GM12891 (cell line): ENCODE results near the gene OR2A7.
"Not testable (repeated sequence)": the region's sequence is repeated elsewhere in the genome, so short reads cannot be mapped to it uniquely, and the experiment has no call there.

Source experiments
- PAX5 ChIP-seq: IDR thresholded peaks from 2 replicates; pipeline ENCODE4 v1.6.1; 2011; ENCODE audit warnings: low read length, moderate library complexity, mild to moderate bottlenecking; ENCODE audit not compliant: insufficient read depth, severe bottlenecking
- POLR2A ChIP-seq: IDR thresholded peaks from 2 replicates; pipeline ENCODE4 v1.6.1; 2011; ENCODE audit warnings: low read depth, low read length, control low read depth
- POLR2AphosphoS5 ChIP-seq: IDR thresholded peaks from 2 replicates; pipeline ENCODE4 v1.6.1; 2011; ENCODE audit warnings: low read depth, low read length, control low read depth
- SPI1 ChIP-seq: IDR thresholded peaks from 2 replicates; pipeline ENCODE4 v1.6.1; 2011; ENCODE audit warnings: low read depth, low read length, control low read depth
- TAF1 ChIP-seq: IDR thresholded peaks from 2 replicates; pipeline ENCODE4 v1.6.1; 2011; ENCODE audit warnings: low read depth, low read length, control low read depth

DNA sequence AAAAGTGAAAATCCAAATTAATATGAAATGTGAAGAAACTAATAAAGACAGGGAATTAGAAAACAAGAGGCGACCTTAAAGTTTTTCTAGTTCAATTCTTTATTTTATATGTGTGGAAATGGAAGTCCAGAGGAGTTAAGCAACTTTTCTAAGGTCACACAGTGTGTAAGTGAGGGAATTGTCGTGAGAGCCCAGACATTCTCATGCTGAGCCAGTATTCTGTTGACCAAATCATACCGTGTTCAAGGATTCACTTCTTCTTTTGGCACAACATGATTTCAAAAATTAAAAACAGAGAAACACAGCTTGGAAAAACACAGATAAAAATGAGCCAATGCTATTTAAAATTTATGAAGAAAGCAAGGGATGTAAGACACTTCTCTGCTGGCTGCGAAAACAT lies 37.7 kb downstream of the OR2A7 start:
- TF ChIP-seq POLR2AphosphoS5, POLR2A, PAX5, TAF1, SPI1: not testable (repeated sequence)
